ENCODE data around the gene NFATC2.

NFATC2 gene

DNA sequence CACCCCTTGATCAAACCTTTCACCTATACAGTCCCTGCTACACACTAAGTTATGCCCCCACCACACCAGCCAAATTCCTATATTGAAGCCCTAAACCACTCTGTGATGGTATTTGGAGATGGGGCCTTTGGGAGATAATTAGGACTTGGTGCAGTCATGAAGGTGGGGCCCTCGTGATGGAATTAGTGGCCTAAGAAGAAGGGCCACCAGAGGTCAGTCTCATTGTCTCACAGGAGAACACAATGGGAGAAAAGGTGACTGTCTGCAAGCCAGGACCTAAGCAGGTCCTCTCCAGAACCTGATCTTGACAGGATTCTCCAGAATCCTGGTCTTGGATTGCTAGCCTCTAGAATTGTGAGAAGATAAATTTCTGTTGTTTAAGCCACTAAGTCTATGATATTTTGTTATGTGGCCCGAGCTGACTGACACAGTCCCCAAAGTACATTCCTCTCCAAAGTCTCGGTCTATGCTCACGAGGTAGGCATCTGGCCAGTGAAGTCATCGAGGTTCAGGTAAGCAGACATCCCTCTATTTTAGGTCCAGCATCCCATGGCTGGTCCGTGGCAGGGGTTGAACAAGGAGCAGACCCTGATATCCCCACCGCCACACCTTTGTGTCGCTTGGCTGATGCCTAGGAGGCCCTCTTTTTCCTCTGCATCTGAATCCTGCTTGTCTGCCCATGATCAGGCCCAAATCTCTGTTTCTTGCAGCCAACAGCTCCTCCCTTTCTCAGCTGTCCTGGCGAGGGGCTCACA is 138.9 kb downstream of the NFATC2 start:
- POLR2A ChIA-PET: no interaction called here

DNA sequence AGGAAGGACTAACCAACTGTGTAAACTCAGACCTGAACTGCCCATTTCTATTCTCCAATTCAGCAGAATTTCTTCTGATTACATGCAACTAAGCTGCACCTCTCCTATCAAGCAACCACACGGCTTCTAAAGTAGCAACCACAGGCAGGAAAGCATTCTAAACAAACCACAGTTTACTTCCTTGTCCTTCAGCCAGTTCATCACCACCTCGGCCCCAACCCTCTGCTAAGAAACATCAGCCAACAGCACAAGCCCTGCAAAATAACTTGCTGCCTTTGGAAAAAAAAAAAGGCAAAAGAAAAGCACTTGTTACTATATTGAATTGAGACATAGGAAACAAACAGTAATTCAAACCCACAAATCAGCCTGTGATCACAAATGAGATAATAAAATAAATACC is 140.3 kb downstream of the NFATC2 start:
- ChIA-PET POLR2A (no interaction called here), CTCF (interaction anchor here (1.3 kb wide), 1 partner anchor 13 kb away, joined by 3 read pairs; no protein-coding TSS in a partner anchor)
- DNase-seq (ENCODE audit: low read depth, low spot score): no peak
- no peak overlapping the region for H3K4me3 ChIP-seq (ENCODE audit: low read depth, low read length)
- TF ChIP-seq, protein P1, sequence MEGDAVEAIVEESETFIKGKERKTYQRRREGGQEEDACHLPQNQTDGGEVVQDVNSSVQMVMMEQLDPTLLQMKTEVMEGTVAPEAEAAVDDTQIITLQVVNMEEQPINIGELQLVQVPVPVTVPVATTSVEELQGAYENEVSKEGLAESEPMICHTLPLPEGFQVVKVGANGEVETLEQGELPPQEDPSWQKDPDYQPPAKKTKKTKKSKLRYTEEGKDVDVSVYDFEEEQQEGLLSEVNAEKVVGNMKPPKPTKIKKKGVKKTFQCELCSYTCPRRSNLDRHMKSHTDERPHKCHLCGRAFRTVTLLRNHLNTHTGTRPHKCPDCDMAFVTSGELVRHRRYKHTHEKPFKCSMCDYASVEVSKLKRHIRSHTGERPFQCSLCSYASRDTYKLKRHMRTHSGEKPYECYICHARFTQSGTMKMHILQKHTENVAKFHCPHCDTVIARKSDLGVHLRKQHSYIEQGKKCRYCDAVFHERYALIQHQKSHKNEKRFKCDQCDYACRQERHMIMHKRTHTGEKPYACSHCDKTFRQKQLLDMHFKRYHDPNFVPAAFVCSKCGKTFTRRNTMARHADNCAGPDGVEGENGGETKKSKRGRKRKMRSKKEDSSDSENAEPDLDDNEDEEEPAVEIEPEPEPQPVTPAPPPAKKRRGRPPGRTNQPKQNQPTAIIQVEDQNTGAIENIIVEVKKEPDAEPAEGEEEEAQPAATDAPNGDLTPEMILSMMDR (IDR thresholded peaks at IDR 0.05; ENCODE audit: insufficient read depth, low read length, missing control alignments): no peak

More for the DNA sequence above, 138.9 kb downstream of the NFATC2 start:
- TF ChIP-seq, protein P1 (IDR thresholded peaks at IDR 0.05; ENCODE audit: insufficient read depth, low read length, missing control alignments): no peak
- no peak overlapping the region for H3K4me3 ChIP-seq (ENCODE audit: low read depth, low read length)
- DNase-seq (ENCODE audit: low read depth, low spot score): no peak
- CTCF ChIA-PET: interaction anchor here (1.3 to 2.2 kb wide), 4 partner anchors 13 to 416 kb away, joined by 5 to 12 read pairs (median 6); no protein-coding TSS in a partner anchor

DNA sequence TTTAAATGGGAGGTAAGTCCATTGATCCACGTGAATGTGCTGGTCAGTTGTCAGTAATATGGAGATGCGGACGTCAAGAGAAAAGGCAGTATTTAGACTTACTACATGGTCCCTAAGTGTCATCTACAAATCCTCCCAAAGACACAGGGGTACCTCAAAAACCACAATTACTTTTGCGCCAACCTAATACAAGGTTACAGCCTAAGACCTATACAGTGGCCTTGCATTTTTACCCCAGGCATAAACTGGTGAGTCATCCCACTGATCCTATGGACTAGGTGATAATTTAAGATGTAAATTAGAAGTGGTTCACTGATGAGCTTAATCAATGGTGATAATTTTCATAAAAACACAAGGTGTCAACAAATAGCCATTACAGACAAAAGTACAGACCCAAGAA is 141.0 kb downstream of the NFATC2 start:
- ChIA-PET POLR2A (interaction anchor here (0.7 kb wide), 1 partner anchor 44 kb away, joined by 3 read pairs; no protein-coding TSS in a partner anchor), CTCF (interaction anchor here (0.7 to 1.3 kb wide), 2 partner anchors 12 to 13 kb away, joined by 3 read pairs; no protein-coding TSS in a partner anchor)
- TF ChIP-seq, protein P1 (IDR thresholded peaks at IDR 0.05; ENCODE audit: insufficient read depth, low read length, missing control alignments): no peak
- no peak for DNase-seq (ENCODE audit: low read depth, low spot score)
- H3K4me3 ChIP-seq (ENCODE audit: low read depth, low read length): no peak overlapping the region

DNA sequence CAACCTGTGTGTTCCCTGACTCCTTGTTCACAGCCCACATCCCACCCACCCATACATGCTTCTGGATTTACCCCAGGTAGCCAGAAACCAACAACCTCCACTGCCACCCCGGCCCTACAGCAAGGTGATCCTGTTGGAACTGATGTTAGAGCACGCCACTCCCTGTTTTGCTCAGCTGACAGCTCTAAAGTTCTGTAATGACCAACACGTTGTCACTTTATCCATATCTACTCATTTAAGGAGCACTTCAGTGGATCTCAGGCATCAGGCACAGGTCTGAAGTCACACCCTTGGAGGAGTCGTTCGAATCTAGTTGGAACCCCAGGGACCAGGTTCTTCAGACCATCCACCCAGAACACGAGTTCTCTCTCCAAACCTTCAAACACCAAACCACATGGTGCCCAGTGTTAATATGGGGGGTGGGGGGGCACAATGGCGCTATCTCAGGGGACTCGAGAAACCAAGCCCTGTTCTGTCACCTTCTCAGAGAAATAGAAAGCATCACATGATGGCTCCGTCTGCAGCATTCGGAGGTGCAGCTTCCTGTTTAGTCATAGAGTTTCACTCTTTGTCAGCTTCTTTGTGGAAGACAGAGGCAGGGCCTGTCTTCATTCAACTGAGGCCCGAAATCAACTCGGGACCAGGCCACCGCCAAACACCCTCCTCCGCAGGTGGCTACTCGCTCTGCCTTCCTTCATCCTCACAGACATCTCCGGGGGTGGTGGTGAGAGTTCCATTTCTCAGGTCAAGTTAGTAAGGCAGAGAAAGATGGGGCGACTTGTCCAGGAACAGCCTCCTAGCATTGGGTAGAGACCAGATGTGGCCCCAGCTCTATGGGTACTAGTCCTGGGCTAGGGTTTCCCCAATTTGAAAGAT is 142.2 kb downstream of the NFATC2 start:
- TF ChIP-seq, protein P1 (IDR thresholded peaks at IDR 0.05; ENCODE audit: insufficient read depth, low read length, missing control alignments): no peak
- DNase-seq (ENCODE audit: low read depth, low spot score): no peak
- POLR2A ChIA-PET: interaction anchor here (0.7 kb wide), 1 partner anchor 29 kb away, joined by 6 read pairs; no protein-coding TSS in a partner anchor
- CTCF ChIA-PET: interaction anchor here (0.8 to 2.3 kb wide), 4 partner anchors 11 to 195 kb away, joined by 3 to 7 read pairs (median 3); no protein-coding TSS in a partner anchor
- no peak overlapping the region for H3K4me3 ChIP-seq (ENCODE audit: low read depth, low read length)

DNA sequence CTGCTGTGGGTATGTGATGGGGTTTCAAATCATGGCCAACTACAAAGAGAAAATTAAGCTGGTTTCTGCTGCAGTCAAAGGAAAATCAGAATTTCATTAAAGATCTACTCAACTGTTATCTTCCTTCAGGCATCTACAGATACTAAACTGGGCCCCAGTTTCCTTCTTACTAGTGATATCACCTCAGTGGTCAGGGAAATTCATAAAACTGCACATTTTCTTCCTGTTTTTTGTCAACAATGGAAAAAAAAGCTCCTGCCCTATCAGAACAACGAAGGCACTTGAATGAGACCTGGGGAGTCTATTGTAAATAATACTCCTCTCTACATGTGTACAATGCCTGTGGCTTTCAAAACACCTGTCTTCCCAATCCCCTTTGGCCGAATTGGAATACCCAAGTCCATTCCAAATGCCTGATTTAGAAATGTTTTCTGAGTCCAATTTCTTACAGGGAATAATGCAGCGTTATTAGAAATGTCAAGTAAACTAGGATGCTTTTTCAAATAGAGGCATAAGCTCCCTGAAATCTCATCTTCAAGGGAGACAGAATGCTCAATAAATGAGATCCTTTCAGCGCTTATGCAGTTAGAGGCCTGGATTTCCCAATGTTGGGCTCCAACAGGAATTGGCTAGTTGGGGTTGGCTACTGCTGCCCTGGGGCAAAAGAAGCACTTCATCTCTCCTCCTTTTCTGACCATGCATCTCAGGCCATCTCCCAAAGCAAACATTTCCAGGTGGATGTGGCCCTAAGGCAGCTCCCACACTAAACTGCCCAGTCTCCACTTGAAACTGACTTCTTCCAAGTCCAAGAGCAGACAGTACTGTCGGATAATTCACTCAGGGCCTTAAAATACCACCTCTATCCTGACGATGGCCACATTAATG is 143.3 kb downstream of the NFATC2 start:
- DNase-seq (ENCODE audit: low read depth, low spot score): no peak
- TF ChIP-seq, protein P1 (IDR thresholded peaks at IDR 0.05; ENCODE audit: insufficient read depth, low read length, missing control alignments): no peak
- ChIA-PET POLR2A (no interaction called here), CTCF (interaction anchor here (0.8 to 2.3 kb wide), 5 partner anchors 12 to 411 kb away, joined by 3 to 7 read pairs (median 3); no protein-coding TSS in a partner anchor)
- H3K4me3 ChIP-seq (ENCODE audit: low read depth, low read length): no peak overlapping the region
